ENCODE data around the gene ZFP62.

ZFP62 gene

DNA sequence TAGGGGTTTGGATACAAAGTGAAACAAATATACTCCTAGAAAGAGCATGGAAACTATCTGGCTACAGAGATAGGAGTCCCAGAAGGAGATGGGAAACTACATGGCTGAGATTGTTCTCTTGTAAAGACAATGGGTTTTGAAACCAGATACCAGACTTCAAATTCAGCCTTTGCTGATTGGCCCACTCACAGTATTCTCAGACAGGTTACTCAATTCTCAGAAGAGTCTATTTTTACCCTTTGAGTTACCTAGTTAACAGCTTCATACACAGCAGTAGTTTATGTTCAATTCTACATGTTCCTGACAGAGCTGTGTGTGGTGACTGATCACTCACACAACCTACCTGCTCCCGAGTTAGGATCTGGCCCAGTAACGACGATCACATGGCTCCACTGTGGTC is 14.1 kb downstream of the ZFP62 start:
- DNase-seq (ENCODE audit: extremely low spot score) = no peak
- TF ChIP-seq, protein P1, sequence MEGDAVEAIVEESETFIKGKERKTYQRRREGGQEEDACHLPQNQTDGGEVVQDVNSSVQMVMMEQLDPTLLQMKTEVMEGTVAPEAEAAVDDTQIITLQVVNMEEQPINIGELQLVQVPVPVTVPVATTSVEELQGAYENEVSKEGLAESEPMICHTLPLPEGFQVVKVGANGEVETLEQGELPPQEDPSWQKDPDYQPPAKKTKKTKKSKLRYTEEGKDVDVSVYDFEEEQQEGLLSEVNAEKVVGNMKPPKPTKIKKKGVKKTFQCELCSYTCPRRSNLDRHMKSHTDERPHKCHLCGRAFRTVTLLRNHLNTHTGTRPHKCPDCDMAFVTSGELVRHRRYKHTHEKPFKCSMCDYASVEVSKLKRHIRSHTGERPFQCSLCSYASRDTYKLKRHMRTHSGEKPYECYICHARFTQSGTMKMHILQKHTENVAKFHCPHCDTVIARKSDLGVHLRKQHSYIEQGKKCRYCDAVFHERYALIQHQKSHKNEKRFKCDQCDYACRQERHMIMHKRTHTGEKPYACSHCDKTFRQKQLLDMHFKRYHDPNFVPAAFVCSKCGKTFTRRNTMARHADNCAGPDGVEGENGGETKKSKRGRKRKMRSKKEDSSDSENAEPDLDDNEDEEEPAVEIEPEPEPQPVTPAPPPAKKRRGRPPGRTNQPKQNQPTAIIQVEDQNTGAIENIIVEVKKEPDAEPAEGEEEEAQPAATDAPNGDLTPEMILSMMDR (IDR thresholded peaks at IDR 0.05; ENCODE audit: control extremely low read depth, extremely low read depth, low read depth, missing control alignments) = no peak
- ChIA-PET CTCF (interaction anchor here (1.4 kb wide), 1 partner anchor 10 kb away, joined by 3 read pairs; no protein-coding TSS in a partner anchor), POLR2A (no interaction called here)

- TF ChIP-seq, protein P1 (IDR thresholded peaks at IDR 0.05; ENCODE audit: control extremely low read depth, extremely low read depth, low read depth, missing control alignments) = no peak
- no peak for DNase-seq (ENCODE audit: extremely low spot score)
- ChIA-PET CTCF (no interaction called here), POLR2A (no interaction called here)
Measured at GRCh38 chr5:180844858-180845257, 16.2 kb downstream of the ZFP62 start.

- DNase-seq (ENCODE audit: extremely low spot score) = no peak
- TF ChIP-seq, protein P1 (IDR thresholded peaks at IDR 0.05; ENCODE audit: control extremely low read depth, extremely low read depth, low read depth, missing control alignments) = no peak
- CTCF ChIA-PET = no interaction called here
- POLR2A ChIA-PET = no interaction called here
Measured at GRCh38 chr5:180844432-180844831, 16.6 kb downstream of the ZFP62 start.

- TF ChIP-seq, protein P1 (IDR thresholded peaks at IDR 0.05; ENCODE audit: control extremely low read depth, extremely low read depth, low read depth, missing control alignments) = no peak
- DNase-seq (ENCODE audit: extremely low spot score) = no peak
- POLR2A ChIA-PET = no interaction called here
- CTCF ChIA-PET = interaction anchor here (0.6 to 1.5 kb wide), 2 partner anchors 24 to 30 kb away, joined by 3 read pairs; no protein-coding TSS in a partner anchor
Measured at GRCh38 chr5:180839935-180840334, 21.1 kb downstream of the ZFP62 start.

GRCh38 chr5:180839227-180839626 is 21.8 kb downstream of the ZFP62 start:
- TF ChIP-seq, protein P1 (IDR thresholded peaks at IDR 0.05; ENCODE audit: control extremely low read depth, extremely low read depth, low read depth, missing control alignments) = no peak
- DNase-seq (ENCODE audit: extremely low spot score) = no peak
- ChIA-PET POLR2A (no interaction called here), CTCF (no interaction called here)

DNA sequence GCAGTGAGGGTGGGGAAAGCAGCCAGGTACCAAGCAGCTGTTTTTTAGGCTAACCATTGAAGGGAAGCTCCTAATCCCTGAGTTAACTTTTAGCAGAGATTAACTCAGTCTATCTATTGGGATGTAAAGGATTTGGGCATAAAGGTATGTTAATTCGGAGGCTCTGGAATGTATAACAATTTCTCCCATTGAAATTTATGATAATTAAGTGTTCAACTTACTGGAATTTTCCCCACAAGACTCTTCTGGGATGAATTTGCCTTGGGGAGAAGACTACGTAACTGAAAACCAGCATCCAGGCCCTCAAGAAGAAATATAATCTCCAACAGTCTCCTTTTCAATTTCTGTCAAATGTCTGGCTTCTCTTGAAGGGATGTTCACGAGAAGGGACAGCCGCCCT is 23.6 kb downstream of the ZFP62 start:
- POLR2A ChIA-PET = interaction anchor here (1.0 kb wide), 1 partner anchor 44 kb away, joined by 3 read pairs; no protein-coding TSS in a partner anchor
- TF ChIP-seq, protein P1 (IDR thresholded peaks at IDR 0.05; ENCODE audit: control extremely low read depth, extremely low read depth, low read depth, missing control alignments) = no peak
- CTCF ChIA-PET = interaction anchor here (0.8 to 2.0 kb wide), 5 partner anchors 11 to 31 kb away, joined by 3 to 7 read pairs (median 4); no protein-coding TSS in a partner anchor
- DNase-seq (ENCODE audit: extremely low spot score) = no peak
